GM18505 (cell line): ENCODE measurements around the gene DNAL4.

Source experiments
- ATAC-seq: cut with Tn5 transposase; IDR thresholded peaks from one replicate; pipeline ENCODE4 v1.9.1; 2021; ENCODE audit not compliant: unreplicated experiment
- POLR2A ChIP-seq: IDR thresholded peaks from 4 replicates; pipeline ENCODE4 v1.6.1; 2011; ENCODE audit warnings: borderline replicate concordance; ENCODE audit not compliant: insufficient read depth, insufficient read length; ENCODE audit errors: extremely low read depth

Gene DNAL4

GRCh38 chr22:38793721-38794466, at the start of gene DNAL4:
Gene DNAL4 (minus strand): TSS chr22:38794143. CDS start chr22:38782731, 11,412 bp downstream.
- ATAC-seq: peak; percentile 91
- peak; percentile 67 for TF ChIP-seq POLR2A

GRCh38 chr22:38843201-38843656, 49.3 kb upstream of the DNAL4 start:
- no peak for ATAC-seq
- no peak for TF ChIP-seq POLR2A

- ATAC-seq: no peak
- TF ChIP-seq POLR2A: no peak
Measured at GRCh38 chr22:38842512-38843200, 48.7 kb upstream of the DNAL4 start.

GRCh38 chr22:38841635-38842034, 47.7 kb upstream of the DNAL4 start:
- no peak for ATAC-seq
- TF ChIP-seq POLR2A: no peak

GRCh38 chr22:38841211-38841610, 47.3 kb upstream of the DNAL4 start:
- no peak for TF ChIP-seq POLR2A
- no peak for ATAC-seq

GRCh38 chr22:38840129-38840528, 46.2 kb upstream of the DNAL4 start:
- ATAC-seq: no peak
- TF ChIP-seq POLR2A: no peak

- ATAC-seq: no peak
- TF ChIP-seq POLR2A: no peak
Measured at GRCh38 chr22:38839686-38840085, 45.7 kb upstream of the DNAL4 start.

GRCh38 chr22:38837414-38837928, 43.5 kb upstream of the DNAL4 start:
- TF ChIP-seq POLR2A: no peak
- ATAC-seq: no peak

GRCh38 chr22:38835888-38836301, 42.0 kb upstream of the DNAL4 start:
- ATAC-seq: no peak
- no peak for TF ChIP-seq POLR2A

GRCh38 chr22:38834991-38835390, 41.0 kb upstream of the DNAL4 start:
- ATAC-seq: no peak
- no peak for TF ChIP-seq POLR2A

GRCh38 chr22:38834215-38834953, 40.4 kb upstream of the DNAL4 start:
- TF ChIP-seq POLR2A: no peak
- no peak for ATAC-seq

GRCh38 chr22:38833061-38833460, 39.1 kb upstream of the DNAL4 start:
- no peak for TF ChIP-seq POLR2A

More at GRCh38 chr22:38833061-38833460, 39.1 kb upstream of the DNAL4 start:
- no peak for ATAC-seq
